DMS153 treated with DMSO at 0.1 percent for 48 hours (cell line): Measurements from ENCODE around the gene SLC7A10.
"Not testable (repeated sequence)": the region's sequence is repeated elsewhere in the genome, so short reads cannot be mapped to it uniquely, and the experiment has no call there.

Experiments
- DNase-seq: peaks from one replicate; lab custom pipeline; 2025; ENCODE audit not compliant: unreplicated experiment; lab: John Stamatoyannopoulos, UW

Gene SLC7A10

DNA sequence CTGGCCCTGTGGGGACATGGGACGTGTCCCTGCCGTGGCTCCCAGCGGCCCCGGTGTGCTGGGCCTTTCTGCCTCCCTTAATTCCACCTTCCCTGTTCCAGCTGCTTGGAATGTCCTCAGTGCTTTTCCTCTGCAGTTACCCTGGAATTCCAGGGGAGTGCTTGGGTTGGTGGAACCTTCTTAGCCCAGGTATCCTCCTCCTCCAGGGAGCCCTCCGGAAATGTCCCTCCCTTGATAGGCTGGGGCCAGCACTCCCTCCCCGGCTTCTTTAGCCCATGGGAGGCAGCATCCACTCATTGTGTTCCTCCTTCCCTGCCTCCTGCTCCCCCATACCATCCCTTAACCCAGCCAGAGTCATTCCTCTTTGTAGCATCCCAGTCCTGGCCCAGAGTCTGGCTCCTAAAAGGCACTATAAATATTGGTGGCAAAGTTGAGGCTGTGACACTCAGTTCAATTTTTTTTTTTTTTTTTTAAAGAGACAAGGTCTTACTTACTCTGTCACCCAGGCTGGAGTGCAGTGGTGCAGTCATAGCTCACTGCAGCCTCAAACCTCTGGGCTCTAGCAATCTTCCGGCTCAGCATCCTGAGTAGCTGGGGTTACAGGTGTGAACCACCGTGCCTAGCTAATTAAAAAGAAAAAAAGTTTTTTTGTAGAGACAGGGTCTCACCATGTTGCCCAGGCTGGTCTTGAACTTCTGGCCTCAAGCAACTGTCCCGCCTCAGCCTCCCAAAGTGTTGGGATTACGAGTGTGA is 13.7 kb upstream of the SLC7A10 start:
- DNase-seq = no peak

DNA sequence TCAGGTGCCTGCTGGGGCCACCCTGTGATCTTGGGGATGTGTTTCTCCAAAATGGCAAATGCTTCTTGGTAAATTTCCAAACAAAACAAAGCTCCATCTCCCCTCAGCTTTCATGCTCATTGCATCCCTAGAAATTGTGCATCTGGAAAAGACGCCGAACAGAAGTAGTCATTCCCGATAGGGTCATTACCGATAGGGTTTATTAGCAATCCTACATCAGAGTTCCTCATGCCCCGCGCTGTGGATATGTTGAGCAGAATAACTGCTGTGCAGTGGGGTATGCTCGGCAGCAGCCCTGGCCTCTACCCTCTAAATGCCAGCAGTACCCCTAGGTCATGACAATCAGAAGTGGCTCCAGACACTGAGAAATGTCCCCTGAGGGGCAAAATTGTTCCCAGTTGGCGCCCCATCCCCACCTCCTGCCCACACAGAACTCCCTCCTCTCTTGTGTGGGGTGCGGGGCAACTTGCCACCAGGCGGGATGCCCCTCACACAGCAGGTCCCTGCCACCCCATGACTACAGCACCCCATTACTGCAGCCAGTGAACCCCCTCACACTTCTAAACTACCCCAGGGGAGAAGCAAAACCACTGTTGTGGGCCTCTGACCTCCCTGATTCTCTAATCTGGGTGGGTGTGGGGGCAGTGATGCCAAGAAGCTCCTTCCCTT is 13.0 kb upstream of the SLC7A10 start:
- DNase-seq = no peak

DNA sequence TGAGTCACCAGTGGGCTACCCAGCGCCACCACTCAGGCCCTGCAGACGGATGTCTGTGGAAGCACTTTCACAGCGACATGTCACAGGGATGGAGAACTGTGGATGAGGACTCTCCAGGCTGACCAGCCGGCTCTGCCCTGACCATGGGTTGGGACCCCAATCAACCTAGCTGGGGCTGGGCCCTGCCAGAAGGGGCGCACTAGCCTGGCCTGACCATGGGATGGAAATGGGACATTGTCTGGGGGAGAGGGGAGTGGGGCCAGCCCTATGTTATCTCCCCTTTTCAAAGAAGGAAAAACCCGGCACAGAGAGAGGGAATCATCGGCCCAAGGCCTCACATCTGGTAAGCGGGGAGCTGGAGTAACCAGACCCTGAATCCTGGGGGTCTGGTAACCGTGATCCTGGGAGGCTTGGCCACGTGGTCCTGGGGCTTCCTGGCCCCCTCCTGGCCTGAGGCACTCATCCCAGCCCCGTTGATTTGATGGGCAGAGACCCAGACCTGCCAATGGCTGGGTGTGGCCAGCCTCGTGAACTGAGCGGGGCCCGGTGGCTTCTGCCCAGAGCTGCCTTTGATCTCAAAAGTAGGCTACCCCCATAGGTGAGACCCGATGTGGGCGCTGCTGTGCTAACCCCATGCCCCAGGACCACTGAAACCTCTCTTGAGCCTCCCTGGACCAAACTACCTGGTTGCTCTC is 11.2 kb upstream of the SLC7A10 start:
- DNase-seq = no peak

DNA sequence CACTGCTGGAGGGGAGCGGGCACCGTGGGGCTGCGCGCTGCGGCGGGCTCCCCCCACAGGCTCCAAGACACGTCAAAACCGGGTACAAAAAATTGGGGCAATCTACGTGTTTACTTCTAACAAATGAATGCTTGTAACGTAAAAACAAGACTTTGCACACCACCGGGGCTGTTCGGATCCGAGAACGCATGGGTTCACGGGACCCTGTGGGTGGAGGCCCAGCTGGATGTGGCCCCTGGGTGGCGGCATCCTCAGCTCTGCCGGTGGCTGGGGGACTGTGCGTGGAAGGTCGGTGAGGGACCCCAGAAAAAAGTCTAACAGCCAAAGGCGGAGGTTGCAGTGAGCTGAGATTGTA is 10.3 kb upstream of the SLC7A10 start:
- no peak for DNase-seq

DNA sequence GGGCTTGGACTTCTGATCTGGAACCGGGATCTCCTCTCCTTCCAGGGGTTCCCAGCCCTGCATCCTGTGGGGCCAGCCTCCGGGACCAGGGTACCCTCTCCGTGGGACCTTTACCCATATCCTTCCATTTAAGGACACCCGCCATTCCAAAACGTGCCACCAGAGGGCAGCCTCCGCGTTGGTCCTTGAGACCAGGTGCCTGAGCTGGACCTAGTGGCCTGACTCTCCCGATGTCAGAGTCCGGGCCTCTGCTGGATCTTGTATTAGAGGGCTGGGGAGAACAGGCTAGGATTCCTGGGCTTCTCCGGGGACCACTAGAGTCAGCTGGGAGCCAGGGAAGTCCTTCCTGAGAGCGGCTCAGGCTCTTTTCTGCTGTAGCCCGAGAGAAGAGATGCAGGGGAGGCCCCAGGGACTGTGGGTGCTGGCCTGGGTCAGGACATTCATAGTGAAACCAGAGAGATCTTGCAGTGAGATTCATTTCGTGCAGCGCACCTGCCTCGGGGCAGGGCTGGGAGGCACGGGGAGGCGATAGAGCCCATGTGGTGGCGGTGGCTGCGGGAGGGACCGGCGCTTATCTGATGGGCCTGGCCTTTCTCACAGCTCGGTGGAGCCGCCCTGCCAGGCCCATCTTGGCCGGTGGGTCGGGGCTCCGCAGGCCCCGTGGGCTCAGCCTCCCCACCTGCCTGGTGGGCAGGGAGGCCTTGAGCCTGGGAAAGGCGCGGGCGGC is 9.8 kb upstream of the SLC7A10 start:
- DNase-seq = peak; percentile 14

DNA sequence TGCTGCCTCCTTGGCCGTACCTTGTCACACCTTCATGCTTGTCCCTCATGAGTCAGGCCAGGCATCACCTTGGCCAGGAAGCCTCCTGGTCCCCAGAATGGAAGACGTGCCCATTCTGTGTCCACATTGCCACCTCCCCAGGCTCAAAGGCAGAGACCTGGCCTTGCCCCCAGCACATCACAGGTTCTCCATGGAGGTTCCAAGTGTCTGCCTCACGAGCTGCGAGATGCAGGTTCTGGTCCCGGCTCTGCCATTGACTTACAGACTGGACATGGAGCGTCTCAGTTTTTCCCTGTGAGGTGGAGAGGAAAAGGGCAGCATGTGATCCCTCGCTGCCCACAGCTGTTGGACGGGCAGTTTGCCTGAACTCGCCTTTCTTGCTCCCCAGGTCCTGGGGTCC is 9.1 kb upstream of the SLC7A10 start:
- DNase-seq = no peak

DNA sequence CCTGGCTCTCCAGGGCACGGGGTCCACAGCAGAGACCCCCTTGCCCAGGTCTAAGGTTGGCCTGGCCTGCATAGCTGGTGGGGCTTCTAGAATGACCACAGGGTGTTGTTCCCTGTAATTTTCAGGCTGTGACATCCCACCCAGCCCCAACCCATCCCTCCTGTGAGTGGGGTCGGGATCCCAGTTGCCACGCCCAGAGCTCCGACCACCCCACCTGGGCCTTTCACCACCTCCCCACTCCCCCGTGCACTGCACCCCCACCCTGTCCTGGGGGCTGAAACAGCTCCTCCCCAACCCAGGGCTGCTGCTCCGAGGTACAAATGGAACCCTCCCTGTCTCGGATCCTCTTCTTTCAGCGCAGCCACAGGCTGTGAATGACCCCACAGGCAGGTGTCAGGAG is 8.4 kb upstream of the SLC7A10 start:
- DNase-seq = no peak

DNA sequence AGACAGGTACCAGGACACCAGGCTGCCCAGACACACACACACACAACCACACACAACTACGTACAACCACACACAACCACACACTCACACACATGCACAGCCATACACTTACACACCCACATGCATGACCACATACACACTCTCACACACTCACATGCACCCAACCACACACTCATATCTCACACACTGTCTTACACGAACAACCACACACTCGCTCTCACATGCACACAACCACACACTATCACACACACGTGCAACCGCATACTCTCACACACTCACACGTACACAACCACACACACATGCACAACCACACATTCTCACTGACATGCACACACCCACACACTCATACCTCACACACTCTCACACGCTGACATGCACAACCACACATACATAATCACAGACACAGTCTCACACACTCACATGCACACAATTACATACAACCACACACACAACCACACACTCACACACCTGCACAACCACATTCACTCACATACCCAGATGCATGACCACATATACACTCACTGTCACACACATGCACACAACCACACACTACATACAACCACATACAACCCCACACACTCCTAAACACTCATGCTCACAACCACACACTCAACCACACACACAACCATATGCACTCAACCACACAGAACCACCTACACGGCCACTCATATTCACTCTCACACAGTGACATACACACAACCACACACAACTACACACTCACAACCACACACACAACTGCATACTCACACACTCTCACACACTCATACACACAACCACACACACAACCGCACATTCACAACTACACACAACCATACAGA is 7.6 kb upstream of the SLC7A10 start:
- DNase-seq = no peak

DNA sequence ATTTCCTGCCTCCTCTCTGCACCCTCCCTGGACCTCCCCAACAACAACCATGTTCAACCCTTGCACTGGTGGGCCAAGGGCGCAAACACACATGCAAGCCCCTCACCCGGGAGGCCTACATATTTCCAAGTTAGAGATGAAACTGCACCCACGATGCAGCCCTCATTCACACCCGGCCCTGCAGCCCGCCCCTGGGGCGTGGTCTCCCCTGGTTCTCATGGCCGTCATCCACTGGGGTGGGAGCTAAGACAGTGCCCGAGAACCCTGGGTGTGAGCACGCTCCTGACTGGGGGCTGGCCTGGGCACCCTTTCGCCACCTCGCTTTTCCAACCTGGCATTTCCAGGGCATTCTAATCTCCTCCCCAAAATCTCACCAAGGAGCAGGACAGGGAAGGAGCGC is 7.0 kb upstream of the SLC7A10 start:
- no peak for DNase-seq

DNA sequence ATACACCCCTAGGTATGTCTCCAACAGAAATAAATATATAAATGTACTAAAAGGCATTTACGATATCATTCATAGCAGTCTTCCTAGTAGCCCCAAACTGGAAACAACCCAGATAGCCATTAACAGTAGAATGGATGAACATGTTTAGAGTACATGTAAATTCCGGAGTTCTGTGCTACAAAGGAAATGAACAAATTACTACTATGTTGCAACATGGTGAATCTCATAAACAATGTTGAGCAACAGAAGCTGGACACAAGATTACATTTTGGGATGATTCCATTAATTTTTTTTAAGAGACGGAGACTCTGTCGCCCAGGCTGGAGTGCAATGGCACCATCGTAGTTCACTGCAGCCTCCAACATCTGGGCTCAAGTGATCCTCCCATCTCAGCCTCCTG is 5.9 kb upstream of the SLC7A10 start:
- DNase-seq = no peak

DNA sequence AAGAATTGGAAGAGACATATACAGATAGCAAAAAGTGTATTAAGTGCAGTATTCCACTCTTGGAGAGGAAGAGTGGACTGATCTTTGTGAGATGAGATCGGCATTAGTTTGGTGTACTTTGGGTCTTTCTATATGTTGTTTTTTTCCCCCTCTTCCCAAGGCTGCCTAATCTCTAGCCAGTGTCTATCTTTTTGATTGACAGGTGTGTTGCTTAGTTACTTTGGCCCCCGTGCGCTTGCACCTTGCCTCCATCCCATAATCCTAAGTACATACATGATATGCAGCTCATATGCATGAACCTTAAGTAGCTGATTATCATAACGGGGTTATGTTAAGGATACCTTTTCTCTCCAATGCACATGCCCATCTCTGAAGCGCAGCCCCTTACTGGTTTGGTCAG is 4.3 kb upstream of the SLC7A10 start:
- no peak for DNase-seq

DNA sequence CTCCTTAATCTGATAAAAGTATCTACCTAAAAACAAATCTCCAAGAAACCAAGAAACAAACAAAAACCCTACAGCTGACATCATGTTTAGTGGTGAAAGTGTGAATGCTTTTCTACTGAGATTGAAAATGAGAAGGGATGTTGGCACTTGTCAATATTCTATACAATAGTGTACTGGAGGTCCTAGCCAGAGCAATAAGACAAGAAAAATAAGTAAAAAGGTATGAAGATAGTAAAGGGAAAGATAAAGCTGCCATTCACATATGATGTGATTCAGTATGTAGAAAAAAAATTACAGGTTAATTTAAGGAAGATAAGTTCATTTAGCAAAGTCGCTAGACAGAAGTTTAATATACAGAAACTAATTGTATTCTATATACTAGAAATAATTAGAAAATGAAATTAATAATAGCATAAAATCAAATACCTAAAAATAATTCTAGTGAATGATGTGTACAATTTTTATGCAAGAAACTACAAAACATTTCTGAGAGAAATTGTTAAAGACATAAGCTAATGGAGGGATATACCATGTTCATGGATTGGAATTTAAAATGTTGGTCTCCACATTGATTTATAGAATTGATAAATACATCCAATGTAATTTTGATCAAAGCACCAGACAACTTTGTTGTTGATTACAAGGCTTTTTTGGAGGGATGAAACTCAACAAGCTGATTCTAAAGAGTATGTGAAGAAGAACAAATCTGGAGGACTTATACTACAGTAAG is 2.4 kb upstream of the SLC7A10 start:
- no peak for DNase-seq

DNA sequence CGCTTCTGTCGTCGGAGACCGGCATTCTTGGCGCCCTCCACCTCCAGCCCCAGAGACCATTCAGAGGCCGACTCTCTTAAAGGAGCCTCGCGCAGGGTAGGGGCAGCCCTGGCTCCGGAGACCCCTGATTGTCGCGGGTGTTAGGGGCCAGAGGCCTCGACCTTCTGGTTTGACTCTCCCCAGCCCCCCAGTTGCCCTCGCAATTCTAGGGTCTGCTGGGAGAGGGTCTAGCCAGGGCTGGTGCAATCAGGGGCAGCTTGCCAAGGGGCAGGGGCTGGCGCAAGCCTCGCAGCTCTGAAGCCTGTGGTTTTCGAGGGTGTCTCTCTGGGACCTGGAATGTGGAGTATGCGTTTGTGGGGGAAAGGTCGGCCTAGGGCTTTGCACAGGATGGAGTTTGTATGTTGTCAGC is 1.6 kb upstream of the SLC7A10 start:
- DNase-seq = no peak

DNA sequence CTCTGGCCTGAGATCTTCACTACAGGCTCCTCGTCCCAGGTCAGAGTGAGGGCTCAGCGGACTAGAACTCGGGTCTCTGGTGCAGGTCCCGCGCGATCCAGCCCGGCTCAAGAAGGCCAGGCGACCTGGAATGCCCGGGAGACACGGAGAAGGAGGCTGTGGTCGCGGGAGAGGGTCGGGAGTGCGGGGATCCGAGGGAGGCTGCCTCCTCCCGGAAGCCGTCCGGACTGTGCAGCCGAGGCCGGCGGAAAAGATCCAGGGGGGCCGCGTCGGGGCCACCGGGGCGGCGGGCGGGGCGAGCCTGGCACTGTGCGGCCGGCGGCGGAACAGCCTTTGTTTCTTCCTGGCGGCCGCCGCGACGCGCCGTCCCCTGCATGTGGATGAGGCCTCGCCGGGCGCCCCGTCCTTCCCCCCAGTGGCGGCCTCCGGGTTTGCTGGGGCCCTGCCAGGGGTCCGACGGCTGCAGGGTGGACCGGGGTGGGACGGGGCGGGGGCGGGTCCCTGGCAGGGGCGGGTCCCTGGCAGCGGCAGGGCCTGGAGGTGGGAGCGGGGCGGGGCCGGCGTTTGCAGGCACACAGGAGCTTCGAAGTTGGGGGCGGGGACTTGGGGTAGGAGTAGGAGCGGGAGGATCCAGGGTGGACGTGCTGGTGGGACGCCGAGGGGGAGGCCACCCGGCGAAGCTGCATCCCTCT is 1.0 kb upstream of the SLC7A10 start:
- DNase-seq = no peak

DNA sequence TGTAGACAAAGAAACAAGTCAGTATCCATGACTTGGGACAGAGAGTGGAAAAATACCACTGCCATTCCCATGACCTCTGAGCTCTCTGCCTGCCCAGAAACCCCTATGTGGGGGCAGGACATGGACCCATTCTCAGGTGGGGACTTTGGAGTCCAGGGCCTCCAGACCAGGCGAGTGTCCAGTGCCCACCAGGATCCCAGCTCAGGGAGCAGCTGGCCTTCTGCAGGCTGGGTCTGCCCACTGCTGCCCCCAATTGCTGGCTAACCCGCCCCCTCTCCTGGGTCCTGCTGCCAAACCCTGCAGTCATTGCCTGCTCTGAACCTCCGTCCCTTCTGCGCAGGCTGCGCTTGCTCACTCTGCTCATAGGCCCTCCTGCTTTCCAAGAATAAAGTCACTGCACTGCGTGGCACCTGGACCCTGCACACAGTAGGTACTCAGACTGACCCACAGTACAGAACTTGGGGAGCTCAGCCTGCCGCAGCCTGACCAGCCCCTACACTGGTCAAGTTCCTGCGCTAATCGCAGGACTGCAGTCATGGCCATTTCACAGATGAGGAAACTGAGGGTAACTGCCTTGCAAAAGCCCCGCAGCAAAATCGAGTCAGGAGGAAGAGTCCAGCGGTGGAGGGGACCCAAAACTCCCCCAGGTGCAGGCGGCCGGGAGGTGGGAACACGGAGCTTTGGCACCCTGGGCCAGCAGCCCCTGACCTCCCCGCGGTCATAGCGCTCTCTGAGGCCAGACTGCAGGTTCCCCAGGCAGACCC is 774 bp downstream of the SLC7A10 start:
- DNase-seq = no peak

DNA sequence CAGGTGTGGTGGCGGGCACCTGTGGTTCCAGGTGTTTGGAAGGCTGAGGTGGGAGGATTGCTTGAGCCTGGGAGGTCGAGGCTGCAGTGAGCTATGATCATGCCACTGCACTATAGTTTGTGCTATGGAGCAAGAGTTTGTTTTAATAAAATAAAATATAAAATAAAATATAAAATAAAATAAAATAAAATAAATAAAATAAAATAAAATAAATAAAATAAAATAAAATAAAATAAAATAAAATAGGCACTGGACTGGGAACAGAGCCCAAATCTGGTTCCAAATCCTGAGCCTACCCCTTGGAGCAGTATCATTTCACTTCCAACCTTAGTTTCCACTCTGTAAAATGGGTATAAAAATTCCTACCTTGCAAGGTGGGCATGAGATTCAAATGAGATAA is 3.4 kb downstream of the SLC7A10 start:
- DNase-seq = not testable (repeated sequence)

DNA sequence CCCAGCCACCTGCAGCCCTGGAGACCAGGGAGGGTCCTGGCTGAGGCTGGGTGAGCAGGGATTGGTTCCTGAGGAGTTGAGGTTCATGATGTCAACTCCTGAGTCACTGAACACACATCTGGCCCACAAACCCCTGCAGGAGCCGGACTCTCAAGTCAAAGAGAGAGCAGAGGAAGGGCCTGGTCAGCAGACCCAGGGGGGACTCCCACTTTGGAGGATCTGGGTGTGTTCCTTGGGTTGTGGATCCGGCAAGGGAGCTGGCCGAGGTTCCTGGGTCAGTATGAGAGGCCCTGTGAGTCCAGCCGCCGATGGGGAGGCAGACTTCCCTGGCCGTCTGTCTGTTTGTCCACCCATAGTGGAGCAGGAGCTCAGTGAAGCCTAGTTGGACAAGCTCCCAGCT is 4.0 kb downstream of the SLC7A10 start:
- no peak for DNase-seq

DNA sequence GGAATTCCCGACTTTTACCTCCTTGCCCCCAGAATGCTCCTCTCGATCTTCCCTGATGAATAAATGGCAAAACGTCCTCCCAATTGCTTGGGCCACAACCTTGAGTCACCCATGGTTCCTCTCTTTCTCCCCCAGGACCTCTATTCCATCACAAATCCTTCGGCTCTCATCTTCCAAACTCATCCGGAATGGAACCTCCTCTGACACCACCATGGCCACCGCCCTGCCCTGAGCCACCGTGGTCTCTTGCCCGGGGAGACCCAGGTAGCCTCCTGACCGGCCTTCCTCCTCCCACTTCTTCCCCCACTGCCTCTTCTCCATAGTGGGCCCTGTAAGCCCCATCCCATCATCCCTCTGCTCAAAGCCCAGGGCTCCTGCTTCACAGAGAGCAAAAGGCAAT is 4.9 kb downstream of the SLC7A10 start:
- no peak for DNase-seq

DNA sequence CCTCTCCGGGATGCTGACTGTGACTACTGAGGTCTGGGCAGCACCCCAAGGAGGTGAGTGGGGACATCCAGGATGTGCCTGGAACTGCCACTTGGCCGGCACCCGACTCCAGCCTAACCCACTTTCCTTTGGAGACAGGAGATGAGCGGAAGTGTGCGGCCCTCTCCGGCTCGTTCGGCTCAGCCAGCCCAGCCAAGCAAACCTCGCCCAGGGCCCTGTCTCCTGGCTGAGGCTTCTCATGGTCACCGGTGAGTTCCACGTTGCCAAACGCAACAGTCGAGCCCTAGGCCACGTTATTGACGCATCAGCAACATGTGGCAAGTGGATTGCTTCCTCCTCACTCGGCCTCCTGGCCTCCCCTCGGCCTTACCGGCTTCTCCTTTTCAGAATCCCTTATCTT is 5.5 kb downstream of the SLC7A10 start:
- no peak for DNase-seq
